Endothelial cell of umbilical vein (primary cell): ENCODE data around the gene CYP2D6. TPM values are rescaled to one million over a fixed set of nuclear protein-coding genes. Genes with fewer than 3 reads are reported as not detected.

ENCODE experiments used
- BruUV-seq: library from RNA; stranded (reverse); fragments of 400-500 nt; replicated peaks from 2 replicates; lab custom pipeline; 2021; lab: Mats Ljungman, UMichigan
- CTCF ChIA-PET: fragments of 300-600, 350-600 bp; sonication (Branson Sonifier 250); formaldehyde crosslinking; loops from one replicate; lab custom pipeline; 2021; ENCODE audit warnings: antibody characterized with exemption, inconsistent platforms; lab: Charles Lee
- POLR2A ChIA-PET: fragments of 300-600, 350-600 bp; sonication (Branson Sonifier 250); formaldehyde crosslinking; loops from one replicate; lab custom pipeline; 2021; ENCODE audit warnings: antibody characterized with exemption, inconsistent platforms; lab: Charles Lee
- DNase-seq: peaks from one replicate; pipeline ENCODE4 v3.0.0-alpha.2; 2011; ENCODE audit warnings: low read depth, low spot score
- FAIRE-seq: peaks from 2 replicates; lab custom pipeline; 2011; peaks lifted over from hg19 to GRCh38; lab: Jason Lieb, UNC
- H2AFZ ChIP-seq: 2 replicates; pipeline ENCODE4 v1.6.0; 2012; ENCODE audit warnings: low read depth, low read length, control low read depth, inconsistent platforms
- H3K27ac ChIP-seq: 2 replicates; pipeline ENCODE4 v1.5.1; 2011; ENCODE audit warnings: low read depth, mild to moderate bottlenecking, control low read depth, low read length, moderate library complexity; ENCODE audit not compliant: insufficient read depth
- H3K27me3 ChIP-seq, 2 experiments: 2 replicates each; pipeline versions ENCODE4 v1.6.0 to v1.6.1; 2011; ENCODE audit warnings: low read length in 2 of 2, mixed read lengths in 1 of 2; ENCODE audit not compliant: control insufficient read depth in 2 of 2, insufficient read depth in 2 of 2
- H3K36me3 ChIP-seq, 2 experiments: 2 replicates in 1 of 2; 3 replicates in 1 of 2; pipeline ENCODE4 v1.5.1; 2011; ENCODE audit warnings: low read length in 2 of 2, mild to moderate bottlenecking in 1 of 2, moderate library complexity in 1 of 2; ENCODE audit not compliant: control insufficient read depth in 2 of 2, insufficient read depth in 2 of 2; ENCODE audit errors: extremely low read depth in 1 of 2
- H3K4me1 ChIP-seq: 3 replicates; pipeline ENCODE4 v1.5.1; 2011; ENCODE audit warnings: mild to moderate bottlenecking, low read length; ENCODE audit not compliant: control insufficient read depth, insufficient read depth; ENCODE audit errors: extremely low read depth
- H3K4me2 ChIP-seq: 2 replicates; pipeline ENCODE4 v1.6.1; 2011; ENCODE audit warnings: low read length, control low read depth, mixed read lengths; ENCODE audit not compliant: insufficient read depth
- H3K4me3 ChIP-seq, 3 experiments: fragments of 200-600 bp in 1 of 3; sonication (generic), shearing (Covaris generic) in 1 of 3; replicated peaks in 1 of 3; 2 replicates each; pipeline ENCODE4 v1.5.1; 2011 to 2016; ENCODE audit warnings: control low read depth in 3 of 3, low read length in 3 of 3, mild to moderate bottlenecking in 2 of 3, inconsistent platforms in 1 of 3, low read depth in 1 of 3, moderate library complexity in 1 of 3; ENCODE audit not compliant: insufficient read depth in 1 of 3
- H3K79me2 ChIP-seq: 2 replicates; pipeline ENCODE4 v1.6.0; 2012; ENCODE audit warnings: low read length, inconsistent platforms; ENCODE audit not compliant: control insufficient read depth, insufficient read depth
- H3K9ac ChIP-seq: replicated peaks from 2 replicates; pipeline ENCODE3; 2011; ENCODE audit warnings: low read length, control low read depth; ENCODE audit not compliant: insufficient read depth; ENCODE audit errors: extremely low read depth
- H3K9me1 ChIP-seq: replicated peaks from 3 replicates; pipeline ENCODE4 v1.6.0; 2011; ENCODE audit warnings: mild to moderate bottlenecking, low read length; ENCODE audit not compliant: control insufficient read depth, insufficient read depth; ENCODE audit errors: extremely low read depth
- H3K9me3 ChIP-seq: replicated peaks from 2 replicates; pipeline ENCODE4 v1.5.1; 2012; ENCODE audit warnings: low read length, inconsistent platforms; ENCODE audit not compliant: control insufficient read depth, insufficient read depth
- H4K20me1 ChIP-seq: replicated peaks from 2 replicates; pipeline ENCODE3; 2011; ENCODE audit warnings: mild to moderate bottlenecking, low read length; ENCODE audit not compliant: control insufficient read depth, insufficient read depth; ENCODE audit errors: extremely low read depth
- CTCF ChIP-seq, 2 donors: IDR thresholded peaks; 1 replicate in 1 of 2; 2 replicates in 1 of 2; pipeline ENCODE4 v1.5.1; 2011; ENCODE audit warnings: low read length in 2 of 2, mild to moderate bottlenecking in 2 of 2, moderate library complexity in 2 of 2, control low read depth in 1 of 2, inconsistent platforms in 1 of 2, low read depth in 1 of 2; ENCODE audit not compliant: insufficient read depth in 1 of 2; ENCODE audit errors: extremely low read depth in 1 of 2
- EZH2 ChIP-seq: IDR thresholded peaks from 2 replicates; pipeline ENCODE4 v1.6.1; 2012; ENCODE audit warnings: borderline replicate concordance, low read depth, mild to moderate bottlenecking, moderate library complexity, low read length, inconsistent platforms; ENCODE audit not compliant: severe bottlenecking
- FOS ChIP-seq: IDR thresholded peaks from 2 replicates; pipeline ENCODE4 v1.6.1; 2011; ENCODE audit warnings: mild to moderate bottlenecking, low read length, moderate library complexity, borderline replicate concordance; ENCODE audit not compliant: insufficient read depth
- JUN ChIP-seq: IDR thresholded peaks from 2 replicates; pipeline ENCODE4 v1.6.1; 2011; ENCODE audit warnings: borderline replicate concordance, low read depth; ENCODE audit not compliant: insufficient read length, insufficient read depth
- MAX ChIP-seq: IDR thresholded peaks from 2 replicates; pipeline ENCODE4 v1.6.1; 2011; ENCODE audit not compliant: insufficient read depth, insufficient read length
- MYC ChIP-seq: IDR thresholded peaks from one replicate; pipeline ENCODE4 v1.6.1; 2011; ENCODE audit warnings: mild to moderate bottlenecking, low read depth, low read length
- POLR2AphosphoS5 ChIP-seq: IDR thresholded peaks from 2 replicates; pipeline ENCODE4 v1.6.1; 2012; ENCODE audit warnings: low read depth, mild to moderate bottlenecking, control low read depth, low read length, moderate library complexity; ENCODE audit not compliant: insufficient read depth
- dilution Hi-C: fragments of 300-500 bp; cut with MboI; formaldehyde crosslinking; loops from one replicate; pipeline ENCODE4 v1.15.0; 2019; ENCODE audit warnings: low sequenced_read_pairs; ENCODE audit not compliant: extremely low pct_ligation_motif_present
- intact Hi-C: fragments of 100-400 bp; cut with micrococcal nuclease; formaldehyde crosslinking; loops from one replicate; pipeline ENCODE4 v1.10.0; 2022
- polyA plus RNA-seq, 4 experiments: library from polyadenylated mRNA; depleted of rRNA in 3 of 4; stranded (reverse) in 3 of 4; unstranded in 1 of 4; fragments of >200 nt; gene quantifications; 2 replicates each; pipeline versions ENCODE4 v1.2.1 to v1.2.3, GENCODE V29; 2011 to 2012; ENCODE audit warnings: missing spikeins in 1 of 4
- total RNA-seq: library from RNA; stranded (reverse); gene quantifications from 2 replicates; pipeline ENCODE4 v1.2.3, GENCODE V29; 2021

CYP2D6 gene
- total and polyA plus RNA-seq, 2 donors (not counting 3 experiments of a cell fraction or from before 2014, with no cell fraction given) = 0.25 to 0.91 TPM

- CTCF ChIA-PET = no interaction called here
- DNase-seq (peak; percentile 62), FAIRE-seq (no peak)
- Histone ChIP-seq H3K27me3 (no peaks in the 10 kb centered on the region), H3K4me1 (peaks cover 2% of the 10 kb centered on the region), H2AFZ (no peak overlapping the region), H3K79me2 (peaks cover 20% of the 10 kb centered on the region), H3K9me3 (no peaks in the 10 kb centered on the region), H3K9ac (no peak overlapping the region), H3K4me3 (no peak overlapping the region), H3K9me1 (no peaks in the 10 kb centered on the region), H3K27ac (no peak overlapping the region), H4K20me1 (no peaks in the 10 kb centered on the region), H3K36me3 (peaks cover 14 to 18% of the 10 kb centered on the region in 2 experiments), H3K4me2 (no peak overlapping the region)
- POLR2A ChIA-PET = no interaction called here
- no TSS peak for BruUV-seq
- TF ChIP-seq JUN (no peak), EZH2 (no peak), MYC (no peak), FOS (no peak), POLR2AphosphoS5 (no peak), CTCF (IDR thresholded peaks at IDR 0.05; ENCODE audit: extremely low read depth in 1 of 2, insufficient read depth in 1 of 2, low read depth in 1 of 2, low read length in 2 of 2) (no peak), MAX (no peak)
- intact Hi-C loops = no loop called here
- dilution Hi-C loops = no loop called here
Measured at GRCh38 chr22:42086051-42086450, 44.6 kb downstream of the CYP2D6 start.
